Fibroblast of lung (primary cell): ENCODE results near the gene TBC1D19.

Experiments
- CTCF ChIP-seq, 2 donors: IDR thresholded peaks in 1 of 2; conservative IDR thresholded peaks in 1 of 2; 1 replicate in 1 of 2; 2 replicates in 1 of 2; pipeline ENCODE4 v1.5.1; 2011 to 2012; ENCODE audit warnings: low read length in 2 of 2, control low read depth in 1 of 2, inconsistent platforms in 1 of 2, low read depth in 1 of 2, mild to moderate bottlenecking in 1 of 2
- EZH2 ChIP-seq: IDR thresholded peaks from 2 replicates; pipeline ENCODE4 v1.5.1; 2012; ENCODE audit warnings: low read length, control low read depth, mild to moderate bottlenecking; ENCODE audit errors: missing control alignments

- TF ChIP-seq CTCF (conservative IDR thresholded peaks at IDR 0.05 in 1 of 2, IDR thresholded peaks at IDR 0.05 in 1 of 2; ENCODE audit: low read depth in 1 of 2, low read length in 2 of 2): no peak
- TF ChIP-seq EZH2: no peak
These were observed 101.4 kb downstream of the TBC1D19 start for GRCh38 chr4:26685250-26685649.
